Mammary epithelial cell (primary cell): Measurements from ENCODE around the gene PROB1.

ENCODE experiments used
- EZH2 ChIP-seq: IDR thresholded peaks from 2 replicates; pipeline ENCODE4 v1.6.1; 2012; ENCODE audit warnings: low read length, inconsistent platforms, borderline replicate concordance
- TF ChIP-seq, protein P1 (sequence below), 2 donors: IDR thresholded peaks in 1 of 2; conservative IDR thresholded peaks in 1 of 2; 2 replicates each; pipeline ENCODE4 v1.5.1; 2011 to 2012; ENCODE audit warnings: inconsistent platforms in 2 of 2, low read length in 2 of 2, mild to moderate bottlenecking in 2 of 2, control low read depth in 1 of 2, low read depth in 1 of 2; ENCODE audit not compliant: insufficient read depth in 1 of 2; ENCODE audit errors: extremely low read depth in 1 of 2

DNA sequence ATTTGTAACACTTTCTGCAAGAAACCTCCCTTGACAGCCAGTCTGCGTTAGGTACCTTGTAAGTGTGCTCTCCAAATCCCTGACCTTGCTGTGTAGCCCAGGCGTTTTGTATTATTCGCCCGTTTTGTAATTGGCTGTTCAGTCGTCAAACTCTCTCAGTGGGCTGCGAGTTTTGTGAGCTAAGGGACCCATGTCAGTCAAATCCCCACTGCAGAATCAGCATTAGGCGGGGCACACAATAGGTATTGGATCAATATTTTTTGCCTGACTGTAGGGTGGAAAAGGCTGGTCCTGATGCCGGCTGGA lies 43.8 kb upstream of the PROB1 start:
- TF ChIP-seq, protein P1, sequence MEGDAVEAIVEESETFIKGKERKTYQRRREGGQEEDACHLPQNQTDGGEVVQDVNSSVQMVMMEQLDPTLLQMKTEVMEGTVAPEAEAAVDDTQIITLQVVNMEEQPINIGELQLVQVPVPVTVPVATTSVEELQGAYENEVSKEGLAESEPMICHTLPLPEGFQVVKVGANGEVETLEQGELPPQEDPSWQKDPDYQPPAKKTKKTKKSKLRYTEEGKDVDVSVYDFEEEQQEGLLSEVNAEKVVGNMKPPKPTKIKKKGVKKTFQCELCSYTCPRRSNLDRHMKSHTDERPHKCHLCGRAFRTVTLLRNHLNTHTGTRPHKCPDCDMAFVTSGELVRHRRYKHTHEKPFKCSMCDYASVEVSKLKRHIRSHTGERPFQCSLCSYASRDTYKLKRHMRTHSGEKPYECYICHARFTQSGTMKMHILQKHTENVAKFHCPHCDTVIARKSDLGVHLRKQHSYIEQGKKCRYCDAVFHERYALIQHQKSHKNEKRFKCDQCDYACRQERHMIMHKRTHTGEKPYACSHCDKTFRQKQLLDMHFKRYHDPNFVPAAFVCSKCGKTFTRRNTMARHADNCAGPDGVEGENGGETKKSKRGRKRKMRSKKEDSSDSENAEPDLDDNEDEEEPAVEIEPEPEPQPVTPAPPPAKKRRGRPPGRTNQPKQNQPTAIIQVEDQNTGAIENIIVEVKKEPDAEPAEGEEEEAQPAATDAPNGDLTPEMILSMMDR (conservative IDR thresholded peaks at IDR 0.05 in 1 of 2, IDR thresholded peaks at IDR 0.05 in 1 of 2; ENCODE audit: extremely low read depth in 1 of 2, insufficient read depth in 1 of 2, low read depth in 1 of 2, low read length in 2 of 2), result no peak
- no peak for TF ChIP-seq EZH2
